ENCODE data around the gene ZSWIM4.
A peak's percentile ranks its signal among the peaks of the same experiment; 100 is the strongest.

DNA sequence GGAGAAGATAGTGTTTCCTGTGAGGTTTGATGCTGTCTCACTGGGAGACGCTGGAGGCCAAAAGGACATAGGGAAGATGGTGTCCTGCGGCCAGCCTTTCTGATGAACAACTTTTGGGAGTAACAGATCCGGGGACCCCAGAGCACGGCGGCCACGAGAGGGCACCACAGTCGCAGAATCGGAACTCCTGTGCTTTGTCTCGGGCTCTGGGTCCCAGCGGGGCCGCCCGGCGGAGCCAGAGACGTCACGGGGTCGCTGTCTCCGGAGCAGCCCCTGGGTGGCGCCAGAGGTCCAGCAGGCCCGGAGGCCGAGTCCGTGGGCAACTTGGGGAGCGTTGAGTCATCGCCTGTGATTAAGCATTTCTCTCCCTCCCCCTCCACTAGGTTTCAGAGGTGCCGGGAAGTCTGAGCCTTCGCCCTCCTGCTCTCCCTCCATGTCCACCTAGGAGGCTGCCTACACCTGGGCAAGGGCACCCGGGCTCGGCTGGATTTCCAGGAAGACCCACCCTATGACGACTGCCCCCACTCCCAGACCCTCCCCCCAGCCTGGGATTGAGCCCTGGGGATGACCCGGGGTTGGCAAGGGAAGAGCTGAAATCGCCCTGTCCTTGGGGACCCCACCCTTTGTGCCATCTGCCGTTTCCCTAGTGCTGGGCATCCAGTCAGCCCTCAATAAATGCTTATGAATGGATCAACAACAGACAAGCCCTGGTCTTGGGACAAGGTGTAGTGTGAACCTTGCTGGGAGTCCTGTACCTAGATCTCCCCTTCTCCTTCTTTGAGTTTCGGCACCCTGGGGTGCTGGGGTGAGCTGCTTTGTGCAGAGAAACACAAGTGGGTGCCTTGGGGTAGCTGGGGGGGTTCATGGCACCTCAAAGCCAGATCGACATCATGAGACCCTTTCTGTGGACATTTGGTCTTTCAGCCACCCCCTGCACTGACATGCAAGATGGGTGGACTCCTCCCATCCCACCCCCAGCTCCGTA lies 85.1 kb downstream of the ZSWIM4 start:
- TF ChIP-seq CTCF (IDR thresholded peaks at IDR 0.05 in 8 of 11, conservative IDR thresholded peaks at IDR 0.05 in 3 of 11) (peak; percentile 99 to 100 (median 100)), POLR2AphosphoS5 (IDR thresholded peaks at IDR 0.05) (peak; percentile 75 to 89 (median 79)), POLR2A (IDR thresholded peaks at IDR 0.05) (no peak)

All from spleen (tissue), 7 donors.